HEK293 (cell line): ENCODE results near the gene KPNA3.

Experiments
- HOXC10 ChIP-seq: sonication (generic); formaldehyde crosslinking; IDR thresholded peaks from 2 replicates; pipeline ENCODE4 v1.8.1; 2023; ENCODE audit warnings: mild to moderate bottlenecking, missing genetic modification reagents
- IKZF3 ChIP-seq: fragments of 450-650 bp; IDR thresholded peaks from 2 replicates; pipeline ENCODE4 v1.5.0; 2018; ENCODE audit warnings: missing biosample characterization, mild to moderate bottlenecking, missing genetic modification characterization, moderate library complexity
- KLF1 ChIP-seq: fragments of 450-650 bp; formaldehyde crosslinking; IDR thresholded peaks from 2 replicates; pipeline ENCODE4 v1.5.1; 2016; ENCODE audit warnings: missing biosample characterization, missing genetic modification characterization
- KLF10 ChIP-seq: fragments of 450-650 bp; IDR thresholded peaks from 2 replicates; pipeline ENCODE4 v1.5.1; 2018; ENCODE audit warnings: missing biosample characterization, mild to moderate bottlenecking, missing genetic modification characterization
- KLF7 ChIP-seq: fragments of 450-650 bp; formaldehyde crosslinking; IDR thresholded peaks from 2 replicates; pipeline ENCODE4 v1.5.1; 2016; ENCODE audit warnings: missing biosample characterization, missing genetic modification characterization, borderline replicate concordance
- KLF8 ChIP-seq: fragments of 450-650 bp; formaldehyde crosslinking; IDR thresholded peaks from 2 replicates; pipeline ENCODE4 v1.5.1; 2016; ENCODE audit warnings: missing biosample characterization, missing genetic modification characterization
- WT1 ChIP-seq: fragments of 450-650 bp; formaldehyde crosslinking; IDR thresholded peaks from 2 replicates; pipeline ENCODE4 v1.5.1; 2016; ENCODE audit warnings: missing biosample characterization, missing genetic modification characterization
- YY1 ChIP-seq: fragments of 450-650 bp; formaldehyde crosslinking; IDR thresholded peaks from 2 replicates; pipeline ENCODE4 v1.5.1; 2018; ENCODE audit warnings: missing biosample characterization, missing genetic modification characterization
- ZBTB1 ChIP-seq: fragments of 450-650 bp; formaldehyde crosslinking; IDR thresholded peaks from 2 replicates; pipeline ENCODE4 v1.5.1; 2016; ENCODE audit warnings: missing biosample characterization, missing genetic modification characterization
- ZBTB17 ChIP-seq: fragments of 450-650 bp; formaldehyde crosslinking; IDR thresholded peaks from 2 replicates; pipeline ENCODE4 v1.5.1; 2016; ENCODE audit warnings: missing biosample characterization, missing genetic modification characterization
- ZFP69B ChIP-seq: fragments of 450-650 bp; formaldehyde crosslinking; IDR thresholded peaks from 2 replicates; pipeline ENCODE4 v1.5.1; 2016; ENCODE audit warnings: missing biosample characterization, missing genetic modification characterization
- ZNF221 ChIP-seq: fragments of 450-650 bp; formaldehyde crosslinking; IDR thresholded peaks from 2 replicates; pipeline ENCODE4 v1.5.1; 2017; ENCODE audit warnings: missing biosample characterization, missing genetic modification characterization, borderline replicate concordance
- ZNF274 ChIP-seq, 2 experiments: fragments of 200-500 bp in 1 of 2; fragments of 450-650 bp in 1 of 2; sonication (Bioruptor generic) in 1 of 2; formaldehyde crosslinking in 1 of 2; IDR thresholded peaks; 2 replicates each; pipeline versions ENCODE4 v1.5.1 to v1.6.1; 2014 to 2016; ENCODE audit warnings: borderline replicate concordance in 1 of 2, inconsistent platforms in 1 of 2, low read length in 1 of 2, missing biosample characterization in 1 of 2, missing genetic modification characterization in 1 of 2
- ZNF37A ChIP-seq: fragments of 450-650 bp; IDR thresholded peaks from 2 replicates; pipeline ENCODE4 v1.5.1; 2018; ENCODE audit warnings: missing biosample characterization, missing genetic modification characterization
- ZNF558 ChIP-seq: fragments of 450-650 bp; formaldehyde crosslinking; IDR thresholded peaks from 2 replicates; pipeline ENCODE4 v1.5.1; 2016; ENCODE audit warnings: missing biosample characterization, missing genetic modification characterization
- ZNF561 ChIP-seq: fragments of 450-650 bp; IDR thresholded peaks from 2 replicates; pipeline ENCODE4 v1.5.1; 2018; ENCODE audit warnings: missing biosample characterization, missing genetic modification characterization, borderline replicate concordance
- ZNF624 ChIP-seq: fragments of 450-650 bp; formaldehyde crosslinking; IDR thresholded peaks from 2 replicates; pipeline ENCODE4 v1.5.1; 2017; ENCODE audit warnings: missing biosample characterization, missing genetic modification characterization
- ZNF626 ChIP-seq: fragments of 450-650 bp; sonication (Bioruptor Pico); formaldehyde crosslinking; IDR thresholded peaks from 2 replicates; pipeline ENCODE4 v1.5.1; 2018; ENCODE audit warnings: missing biosample characterization, missing genetic modification characterization, inconsistent platforms
- ZNF658 ChIP-seq: fragments of 450-650 bp; formaldehyde crosslinking; IDR thresholded peaks from 2 replicates; pipeline ENCODE4; 2016; ENCODE audit warnings: missing biosample characterization, missing genetic modification characterization
- TF ChIP-seq, protein P1 (sequence below): fragments of 450-650 bp; formaldehyde crosslinking; IDR thresholded peaks from 2 replicates; pipeline ENCODE4 v1.5.1; 2017; ENCODE audit warnings: missing biosample characterization, missing genetic modification characterization
- TF ChIP-seq, protein P2 (sequence below): fragments of 450-650 bp; formaldehyde crosslinking; IDR thresholded peaks from 2 replicates; pipeline ENCODE4 v1.5.1; 2016; ENCODE audit warnings: missing biosample characterization, missing genetic modification characterization
- TF ChIP-seq, protein P3 (sequence below): fragments of 450-650 bp; formaldehyde crosslinking; IDR thresholded peaks from 2 replicates; pipeline ENCODE4 v1.5.1; 2016; ENCODE audit warnings: missing biosample characterization, missing genetic modification characterization
- TF ChIP-seq, protein P4 (sequence below): fragments of 450-650 bp; formaldehyde crosslinking; IDR thresholded peaks from 2 replicates; pipeline ENCODE4 v1.5.1; 2016; ENCODE audit warnings: missing biosample characterization, missing genetic modification characterization
- TF ChIP-seq, protein P5 (sequence below): fragments of 450-650 bp; formaldehyde crosslinking; IDR thresholded peaks from 2 replicates; pipeline ENCODE4 v1.5.1; 2016; ENCODE audit warnings: missing biosample characterization, missing genetic modification characterization
- TF ChIP-seq, protein P6 (sequence below): fragments of 450-650 bp; formaldehyde crosslinking; IDR thresholded peaks from 2 replicates; pipeline ENCODE4 v1.5.1; 2016; ENCODE audit warnings: missing biosample characterization, missing genetic modification characterization, borderline replicate concordance

The KPNA3 gene

DNA sequence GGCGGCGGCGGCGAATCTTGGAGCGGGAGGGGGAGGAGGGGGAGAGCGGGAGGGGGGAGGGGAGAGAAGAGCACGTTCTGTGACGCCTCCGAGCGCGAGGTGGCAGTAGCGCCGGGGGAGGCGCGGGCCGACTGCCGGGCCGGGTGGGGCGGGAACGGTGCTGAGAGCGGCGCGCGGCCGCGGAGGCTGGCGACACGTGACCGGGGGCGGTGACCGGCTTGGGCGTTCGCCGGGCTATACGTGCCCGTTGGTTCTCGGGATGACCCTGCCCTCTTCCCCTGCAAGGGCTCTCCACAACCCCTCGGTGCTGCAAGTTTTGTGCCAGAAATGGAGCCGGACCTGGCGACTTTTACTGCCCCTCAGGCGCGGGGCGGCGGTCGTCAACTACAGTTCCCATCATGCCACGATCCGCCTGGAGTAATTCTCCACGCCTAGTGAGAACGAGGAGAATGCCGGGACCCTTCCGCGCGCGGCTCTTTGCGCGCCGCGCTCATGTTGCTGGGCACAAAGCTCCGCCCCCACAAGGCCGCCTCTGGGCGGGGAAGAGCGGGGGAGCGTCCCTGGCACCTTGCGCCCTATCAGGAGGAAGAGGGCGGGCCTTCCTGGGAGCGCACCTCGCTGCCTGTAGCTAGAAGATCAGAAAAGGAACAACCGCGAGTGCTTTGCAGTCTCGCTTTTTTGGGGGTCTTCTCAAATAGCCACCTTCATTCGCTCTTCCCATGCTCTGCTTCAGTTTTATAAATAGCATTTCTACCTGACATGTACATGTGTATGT, at the start of gene KPNA3 (continued):
- TF ChIP-seq ZFP69B (tag by site-specific recombination) (peak; percentile 52), ZNF626 (no peak), ZNF624 (tag by site-specific recombination) (no peak), ZBTB1 (tag by site-specific recombination) (0 out of 2 replicates have a peak, but pooled peaks have one; percentile 37), HOXC10 (CRISPR knock-in tag) (no peak), ZNF221 (tag by site-specific recombination) (no peak), ZNF658 (tag by site-specific recombination) (no peak), ZNF558 (0 out of 2 replicates have a peak, but pooled peaks have one; percentile 13), KLF7 (tag by site-specific recombination) (peak; percentile 87), KLF10 (tag by site-specific recombination) (peak; percentile 64), ZNF561 (tag by site-specific recombination) (no peak; the same call in none of the 2 replicates), ZNF37A (no peak), YY1 (peak; percentile 49), ZNF274 (IDR thresholded peaks at IDR 0.05; ENCODE audit: low read length) (no peak), ZNF274 (tag by site-specific recombination; IDR thresholded peaks at IDR 0.05; ENCODE audit: borderline replicate concordance) (no peak), IKZF3 (peak; percentile 9; the same call in 1 of the 2 replicates), KLF1 (tag by site-specific recombination) (peak; percentile 87), ZBTB17 (tag by site-specific recombination) (peak; percentile 86), KLF8 (tag by site-specific recombination) (peak; percentile 88), WT1 (peak; percentile 47; the same call in 1 of the 2 replicates)
- TF ChIP-seq, protein P1, sequence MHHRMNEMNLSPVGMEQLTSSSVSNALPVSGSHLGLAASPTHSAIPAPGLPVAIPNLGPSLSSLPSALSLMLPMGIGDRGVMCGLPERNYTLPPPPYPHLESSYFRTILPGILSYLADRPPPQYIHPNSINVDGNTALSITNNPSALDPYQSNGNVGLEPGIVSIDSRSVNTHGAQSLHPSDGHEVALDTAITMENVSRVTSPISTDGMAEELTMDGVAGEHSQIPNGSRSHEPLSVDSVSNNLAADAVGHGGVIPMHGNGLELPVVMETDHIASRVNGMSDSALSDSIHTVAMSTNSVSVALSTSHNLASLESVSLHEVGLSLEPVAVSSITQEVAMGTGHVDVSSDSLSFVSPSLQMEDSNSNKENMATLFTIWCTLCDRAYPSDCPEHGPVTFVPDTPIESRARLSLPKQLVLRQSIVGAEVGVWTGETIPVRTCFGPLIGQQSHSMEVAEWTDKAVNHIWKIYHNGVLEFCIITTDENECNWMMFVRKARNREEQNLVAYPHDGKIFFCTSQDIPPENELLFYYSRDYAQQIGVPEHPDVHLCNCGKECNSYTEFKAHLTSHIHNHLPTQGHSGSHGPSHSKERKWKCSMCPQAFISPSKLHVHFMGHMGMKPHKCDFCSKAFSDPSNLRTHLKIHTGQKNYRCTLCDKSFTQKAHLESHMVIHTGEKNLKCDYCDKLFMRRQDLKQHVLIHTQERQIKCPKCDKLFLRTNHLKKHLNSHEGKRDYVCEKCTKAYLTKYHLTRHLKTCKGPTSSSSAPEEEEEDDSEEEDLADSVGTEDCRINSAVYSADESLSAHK: peak; percentile 45; the same call in 1 of the 2 replicates
- TF ChIP-seq, protein P2, sequence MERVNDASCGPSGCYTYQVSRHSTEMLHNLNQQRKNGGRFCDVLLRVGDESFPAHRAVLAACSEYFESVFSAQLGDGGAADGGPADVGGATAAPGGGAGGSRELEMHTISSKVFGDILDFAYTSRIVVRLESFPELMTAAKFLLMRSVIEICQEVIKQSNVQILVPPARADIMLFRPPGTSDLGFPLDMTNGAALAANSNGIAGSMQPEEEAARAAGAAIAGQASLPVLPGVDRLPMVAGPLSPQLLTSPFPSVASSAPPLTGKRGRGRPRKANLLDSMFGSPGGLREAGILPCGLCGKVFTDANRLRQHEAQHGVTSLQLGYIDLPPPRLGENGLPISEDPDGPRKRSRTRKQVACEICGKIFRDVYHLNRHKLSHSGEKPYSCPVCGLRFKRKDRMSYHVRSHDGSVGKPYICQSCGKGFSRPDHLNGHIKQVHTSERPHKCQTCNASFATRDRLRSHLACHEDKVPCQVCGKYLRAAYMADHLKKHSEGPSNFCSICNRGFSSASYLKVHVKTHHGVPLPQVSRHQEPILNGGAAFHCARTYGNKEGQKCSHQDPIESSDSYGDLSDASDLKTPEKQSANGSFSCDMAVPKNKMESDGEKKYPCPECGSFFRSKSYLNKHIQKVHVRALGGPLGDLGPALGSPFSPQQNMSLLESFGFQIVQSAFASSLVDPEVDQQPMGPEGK: peak; percentile 89
- TF ChIP-seq, protein P3, sequence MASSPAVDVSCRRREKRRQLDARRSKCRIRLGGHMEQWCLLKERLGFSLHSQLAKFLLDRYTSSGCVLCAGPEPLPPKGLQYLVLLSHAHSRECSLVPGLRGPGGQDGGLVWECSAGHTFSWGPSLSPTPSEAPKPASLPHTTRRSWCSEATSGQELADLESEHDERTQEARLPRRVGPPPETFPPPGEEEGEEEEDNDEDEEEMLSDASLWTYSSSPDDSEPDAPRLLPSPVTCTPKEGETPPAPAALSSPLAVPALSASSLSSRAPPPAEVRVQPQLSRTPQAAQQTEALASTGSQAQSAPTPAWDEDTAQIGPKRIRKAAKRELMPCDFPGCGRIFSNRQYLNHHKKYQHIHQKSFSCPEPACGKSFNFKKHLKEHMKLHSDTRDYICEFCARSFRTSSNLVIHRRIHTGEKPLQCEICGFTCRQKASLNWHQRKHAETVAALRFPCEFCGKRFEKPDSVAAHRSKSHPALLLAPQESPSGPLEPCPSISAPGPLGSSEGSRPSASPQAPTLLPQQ (tag by site-specific recombination): peak; percentile 56
- TF ChIP-seq, protein P4, sequence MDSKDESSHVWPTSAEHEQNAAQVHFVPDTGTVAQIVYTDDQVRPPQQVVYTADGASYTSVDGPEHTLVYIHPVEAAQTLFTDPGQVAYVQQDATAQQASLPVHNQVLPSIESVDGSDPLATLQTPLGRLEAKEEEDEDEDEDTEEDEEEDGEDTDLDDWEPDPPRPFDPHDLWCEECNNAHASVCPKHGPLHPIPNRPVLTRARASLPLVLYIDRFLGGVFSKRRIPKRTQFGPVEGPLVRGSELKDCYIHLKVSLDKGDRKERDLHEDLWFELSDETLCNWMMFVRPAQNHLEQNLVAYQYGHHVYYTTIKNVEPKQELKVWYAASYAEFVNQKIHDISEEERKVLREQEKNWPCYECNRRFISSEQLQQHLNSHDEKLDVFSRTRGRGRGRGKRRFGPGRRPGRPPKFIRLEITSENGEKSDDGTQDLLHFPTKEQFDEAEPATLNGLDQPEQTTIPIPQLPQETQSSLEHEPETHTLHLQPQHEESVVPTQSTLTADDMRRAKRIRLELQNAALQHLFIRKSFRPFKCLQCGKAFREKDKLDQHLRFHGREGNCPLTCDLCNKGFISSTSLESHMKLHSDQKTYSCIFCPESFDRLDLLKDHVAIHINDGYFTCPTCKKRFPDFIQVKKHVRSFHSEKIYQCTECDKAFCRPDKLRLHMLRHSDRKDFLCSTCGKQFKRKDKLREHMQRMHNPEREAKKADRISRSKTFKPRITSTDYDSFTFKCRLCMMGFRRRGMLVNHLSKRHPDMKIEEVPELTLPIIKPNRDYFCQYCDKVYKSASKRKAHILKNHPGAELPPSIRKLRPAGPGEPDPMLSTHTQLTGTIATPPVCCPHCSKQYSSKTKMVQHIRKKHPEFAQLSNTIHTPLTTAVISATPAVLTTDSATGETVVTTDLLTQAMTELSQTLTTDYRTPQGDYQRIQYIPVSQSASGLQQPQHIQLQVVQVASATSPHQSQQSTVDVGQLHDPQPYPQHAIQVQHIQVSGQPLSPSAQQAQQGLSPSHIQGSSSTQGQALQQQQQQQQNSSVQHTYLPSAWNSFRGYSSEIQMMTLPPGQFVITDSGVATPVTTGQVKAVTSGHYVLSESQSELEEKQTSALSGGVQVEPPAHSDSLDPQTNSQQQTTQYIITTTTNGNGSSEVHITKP (tag by site-specific recombination): 0 out of 2 replicates have a peak, but pooled peaks have one; percentile 14
- TF ChIP-seq, protein P5, sequence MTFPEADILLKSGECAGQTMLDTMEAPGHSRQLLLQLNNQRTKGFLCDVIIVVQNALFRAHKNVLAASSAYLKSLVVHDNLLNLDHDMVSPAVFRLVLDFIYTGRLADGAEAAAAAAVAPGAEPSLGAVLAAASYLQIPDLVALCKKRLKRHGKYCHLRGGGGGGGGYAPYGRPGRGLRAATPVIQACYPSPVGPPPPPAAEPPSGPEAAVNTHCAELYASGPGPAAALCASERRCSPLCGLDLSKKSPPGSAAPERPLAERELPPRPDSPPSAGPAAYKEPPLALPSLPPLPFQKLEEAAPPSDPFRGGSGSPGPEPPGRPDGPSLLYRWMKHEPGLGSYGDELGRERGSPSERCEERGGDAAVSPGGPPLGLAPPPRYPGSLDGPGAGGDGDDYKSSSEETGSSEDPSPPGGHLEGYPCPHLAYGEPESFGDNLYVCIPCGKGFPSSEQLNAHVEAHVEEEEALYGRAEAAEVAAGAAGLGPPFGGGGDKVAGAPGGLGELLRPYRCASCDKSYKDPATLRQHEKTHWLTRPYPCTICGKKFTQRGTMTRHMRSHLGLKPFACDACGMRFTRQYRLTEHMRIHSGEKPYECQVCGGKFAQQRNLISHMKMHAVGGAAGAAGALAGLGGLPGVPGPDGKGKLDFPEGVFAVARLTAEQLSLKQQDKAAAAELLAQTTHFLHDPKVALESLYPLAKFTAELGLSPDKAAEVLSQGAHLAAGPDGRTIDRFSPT: peak; percentile 97
- TF ChIP-seq, protein P6, sequence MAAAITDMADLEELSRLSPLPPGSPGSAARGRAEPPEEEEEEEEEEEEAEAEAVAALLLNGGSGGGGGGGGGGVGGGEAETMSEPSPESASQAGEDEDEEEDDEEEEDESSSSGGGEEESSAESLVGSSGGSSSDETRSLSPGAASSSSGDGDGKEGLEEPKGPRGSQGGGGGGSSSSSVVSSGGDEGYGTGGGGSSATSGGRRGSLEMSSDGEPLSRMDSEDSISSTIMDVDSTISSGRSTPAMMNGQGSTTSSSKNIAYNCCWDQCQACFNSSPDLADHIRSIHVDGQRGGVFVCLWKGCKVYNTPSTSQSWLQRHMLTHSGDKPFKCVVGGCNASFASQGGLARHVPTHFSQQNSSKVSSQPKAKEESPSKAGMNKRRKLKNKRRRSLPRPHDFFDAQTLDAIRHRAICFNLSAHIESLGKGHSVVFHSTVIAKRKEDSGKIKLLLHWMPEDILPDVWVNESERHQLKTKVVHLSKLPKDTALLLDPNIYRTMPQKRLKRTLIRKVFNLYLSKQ (tag by site-specific recombination): no peak
